HG02798 (cell line): ENCODE data around the gene NYAP2.

Experiments
- ATAC-seq: cut with Tn5 transposase; IDR thresholded peaks from one replicate; pipeline ENCODE4 v1.9.1; 2021; ENCODE audit warnings: mild to moderate bottlenecking; ENCODE audit not compliant: unreplicated experiment, poor library complexity

The NYAP2 gene

GRCh38 chr2:225471482-225471881 is 72.0 kb downstream of the NYAP2 start:
- ATAC-seq, result no peak

- ATAC-seq, result no peak
Observed at GRCh38 chr2:225472161-225472560, 72.7 kb downstream of the NYAP2 start.

GRCh38 chr2:225479386-225479785 is 79.9 kb downstream of the NYAP2 start:
- no peak for ATAC-seq

- no peak for ATAC-seq
Observed at GRCh38 chr2:225484751-225485150, 85.2 kb downstream of the NYAP2 start.

GRCh38 chr2:225486236-225486635 is 86.7 kb downstream of the NYAP2 start:
- ATAC-seq, result no peak

GRCh38 chr2:225487878-225488416 is 88.4 kb downstream of the NYAP2 start:
- ATAC-seq, result no peak

GRCh38 chr2:225488743-225489142 is 89.2 kb downstream of the NYAP2 start:
- ATAC-seq, result no peak

GRCh38 chr2:225493420-225494099 is 94.0 kb downstream of the NYAP2 start:
- no peak for ATAC-seq

- ATAC-seq, result no peak
Observed at GRCh38 chr2:225494100-225494459, 94.6 kb downstream of the NYAP2 start.

GRCh38 chr2:225495706-225496105 is 96.2 kb downstream of the NYAP2 start:
- ATAC-seq, result no peak

GRCh38 chr2:225496568-225496967 is 97.1 kb downstream of the NYAP2 start:
- ATAC-seq, result no peak

- no peak for ATAC-seq
Observed at GRCh38 chr2:225497166-225497565, 97.7 kb downstream of the NYAP2 start.

- ATAC-seq, result no peak
Observed at GRCh38 chr2:225501022-225501421, 101.5 kb downstream of the NYAP2 start.

- ATAC-seq, result no peak
Observed at GRCh38 chr2:225502971-225503370, 103.5 kb downstream of the NYAP2 start.

- no peak for ATAC-seq
Observed at GRCh38 chr2:225510796-225511195, 111.3 kb downstream of the NYAP2 start.

- ATAC-seq, result no peak
Observed at GRCh38 chr2:225512469-225512868, 113.0 kb downstream of the NYAP2 start.

GRCh38 chr2:225512876-225513540 is 113.5 kb downstream of the NYAP2 start:
- ATAC-seq, result no peak

GRCh38 chr2:225515033-225515432 is 115.5 kb downstream of the NYAP2 start:
- ATAC-seq, result no peak

- ATAC-seq, result no peak
Observed at GRCh38 chr2:225526760-225527390, 127.4 kb downstream of the NYAP2 start.

- ATAC-seq, result no peak
Observed at GRCh38 chr2:225531559-225531958, 132.0 kb downstream of the NYAP2 start.

GRCh38 chr2:225532096-225532495 is 132.6 kb downstream of the NYAP2 start:
- ATAC-seq, result no peak
